ENCODE measurements around the gene GSC. TPM values are rescaled to one million over a fixed set of nuclear protein-coding genes. Genes with fewer than 3 reads are reported as not detected.

Gene GSC
- total and polyA plus RNA-seq, 2 donors (not counting 1 experiment from before 2014, with no cell fraction given): not detected

DNA sequence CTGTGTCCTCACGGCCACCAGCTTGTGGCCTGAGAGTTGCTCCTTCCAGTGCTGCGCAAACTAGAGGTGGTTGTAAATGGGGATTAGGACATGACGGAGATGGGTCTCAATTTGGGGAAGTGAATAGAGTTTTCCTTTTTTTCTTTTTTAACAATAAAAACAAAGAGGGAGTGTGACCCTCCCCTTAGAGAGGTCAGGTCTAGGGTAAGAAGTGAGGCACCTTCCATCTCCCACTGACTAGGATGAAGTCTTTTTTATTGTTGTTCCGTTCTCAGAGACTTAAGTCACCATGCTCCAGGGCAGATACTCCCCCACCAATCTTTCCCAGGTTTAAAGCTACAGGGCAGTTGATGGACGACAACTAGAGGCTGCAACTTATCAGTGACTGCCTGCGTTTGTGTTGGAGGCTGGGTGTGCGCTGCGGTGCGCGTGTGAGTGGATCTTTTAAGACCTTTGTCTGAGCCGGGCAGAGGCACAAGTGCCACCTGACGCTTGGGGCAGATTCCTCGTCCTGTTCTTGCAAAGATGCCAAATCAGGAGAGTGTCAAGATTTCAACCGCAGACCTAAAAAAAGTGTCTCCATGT lies 2.1 kb upstream of the GSC start:
- no peak overlapping the region for H3K9ac ChIP-seq (ENCODE audit: low read length)
- TF ChIP-seq, protein P1, sequence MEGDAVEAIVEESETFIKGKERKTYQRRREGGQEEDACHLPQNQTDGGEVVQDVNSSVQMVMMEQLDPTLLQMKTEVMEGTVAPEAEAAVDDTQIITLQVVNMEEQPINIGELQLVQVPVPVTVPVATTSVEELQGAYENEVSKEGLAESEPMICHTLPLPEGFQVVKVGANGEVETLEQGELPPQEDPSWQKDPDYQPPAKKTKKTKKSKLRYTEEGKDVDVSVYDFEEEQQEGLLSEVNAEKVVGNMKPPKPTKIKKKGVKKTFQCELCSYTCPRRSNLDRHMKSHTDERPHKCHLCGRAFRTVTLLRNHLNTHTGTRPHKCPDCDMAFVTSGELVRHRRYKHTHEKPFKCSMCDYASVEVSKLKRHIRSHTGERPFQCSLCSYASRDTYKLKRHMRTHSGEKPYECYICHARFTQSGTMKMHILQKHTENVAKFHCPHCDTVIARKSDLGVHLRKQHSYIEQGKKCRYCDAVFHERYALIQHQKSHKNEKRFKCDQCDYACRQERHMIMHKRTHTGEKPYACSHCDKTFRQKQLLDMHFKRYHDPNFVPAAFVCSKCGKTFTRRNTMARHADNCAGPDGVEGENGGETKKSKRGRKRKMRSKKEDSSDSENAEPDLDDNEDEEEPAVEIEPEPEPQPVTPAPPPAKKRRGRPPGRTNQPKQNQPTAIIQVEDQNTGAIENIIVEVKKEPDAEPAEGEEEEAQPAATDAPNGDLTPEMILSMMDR (IDR thresholded peaks at IDR 0.05): no peak
- TF ChIP-seq EZH2 (IDR thresholded peaks at IDR 0.05; ENCODE audit: borderline replicate concordance, insufficient read depth, low read depth, low read length, poor library complexity, severe bottlenecking): no peak
- no peaks in the 10 kb centered on the region for H3K36me3 ChIP-seq (replicated peaks in 1 of 2; ENCODE audit: control extremely low read depth in 1 of 2, control insufficient read depth in 1 of 2, extremely low read depth in 1 of 2, insufficient read depth in 2 of 2, low read length in 1 of 2)
- Mint-ChIP-seq H3K27me3 (peaks cover 68% of the 10 kb centered on the region), H3K4me3 (no peak overlapping the region), H3K27ac (peak overlapping the region; percentile 20), H3K4me1 (peaks cover 18% of the 10 kb centered on the region), H3K9me3 (ENCODE audit: insufficient read depth) (no peaks in the 10 kb centered on the region)
- ChIA-PET CTCF (no interaction called here), POLR2A (no interaction called here)
- H3K9me3 ChIP-seq (ENCODE audit: control extremely low read depth in 1 of 3, control insufficient read depth in 2 of 3, insufficient read depth in 1 of 3, low read length in 2 of 3): peaks cover 0 to 43% (median 0%) of the 10 kb centered on the region in 3 donors
- peaks cover 0 to 91% (median 48%) of the 10 kb centered on the region in 4 experiments for H3K27me3 ChIP-seq (replicated peaks in 1 of 4; ENCODE audit: control extremely low read depth in 1 of 4, control insufficient read depth in 3 of 4, insufficient read depth in 4 of 4, low read length in 3 of 4)
- no peaks in the 10 kb centered on the region for H4K20me1 ChIP-seq (ENCODE audit: control insufficient read depth, insufficient read depth, low read length, poor library complexity, severe bottlenecking)
- H3K4me2 ChIP-seq (replicated peaks; ENCODE audit: low read depth, low read length, poor library complexity, severe bottlenecking): no peak overlapping the region
- no peak for DNase-seq
- no peak for ATAC-seq (ENCODE audit: low read depth)
- H3K4me3 ChIP-seq (ENCODE audit: control extremely low read depth in 1 of 5, extremely low read depth in 1 of 5, insufficient read depth in 1 of 5, low read depth in 2 of 5, low read length in 4 of 5): no peak overlapping the region
- intact Hi-C loops (cut with micrococcal nuclease): no loop called here
- WGBS (ENCODE audit: insufficient coverage): 13% methylated on average over 10 of the region's 14 CpGs
- no peaks in the 10 kb centered on the region for H3K79me2 ChIP-seq (ENCODE audit: control insufficient read depth, insufficient read depth, low read length)
- H3K4me1 ChIP-seq (ENCODE audit: control insufficient read depth in 2 of 2, insufficient read depth in 2 of 2, low read length in 2 of 2): peaks cover 17 to 21% of the 10 kb centered on the region in 2 donors
- no peak overlapping the region for H3K27ac ChIP-seq (ENCODE audit: low read length in 2 of 2)
- no peak overlapping the region for H2AFZ ChIP-seq (ENCODE audit: insufficient read depth, low read depth, low read length, poor library complexity, severe bottlenecking)

DNA sequence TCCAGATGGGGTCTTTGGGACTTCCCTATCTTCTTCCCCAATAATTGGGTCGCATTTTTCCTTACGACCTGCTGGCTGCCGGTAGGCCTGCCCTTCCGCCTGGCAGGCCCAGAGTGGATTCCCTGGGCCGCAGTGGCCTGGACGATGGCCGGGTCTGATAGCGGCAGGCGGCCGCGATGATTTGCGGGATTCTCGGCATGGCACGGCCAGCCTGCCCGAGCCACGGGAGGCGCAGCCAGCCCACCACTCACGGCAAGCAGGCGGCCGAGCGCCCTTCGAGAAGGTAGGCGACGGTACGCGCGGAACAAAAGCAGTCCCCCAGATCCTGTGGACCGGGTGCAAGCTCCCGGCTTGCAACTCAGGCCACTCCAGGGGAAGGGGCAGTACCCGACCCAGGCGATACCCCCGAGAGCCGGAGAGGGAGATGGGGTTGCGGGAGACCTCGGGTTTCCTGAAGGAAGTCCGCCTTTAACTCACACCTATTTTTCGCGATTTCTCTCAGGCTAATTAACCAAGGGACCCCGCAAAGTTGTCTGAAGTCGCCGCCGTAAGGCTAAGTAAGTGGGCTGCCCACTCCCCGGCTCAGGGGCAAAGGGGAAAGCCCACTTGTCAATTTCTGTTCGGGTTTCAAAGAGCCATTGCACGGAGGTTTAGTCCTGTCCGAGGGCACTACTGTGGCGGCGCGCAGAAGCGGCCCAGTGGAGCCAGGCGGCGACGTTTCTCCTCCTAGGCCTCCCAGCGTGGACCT lies 1.4 kb upstream of the GSC start:
- Histone ChIP-seq H3K79me2 (ENCODE audit: control insufficient read depth, insufficient read depth, low read length) (no peaks in the 10 kb centered on the region), H3K27me3 (replicated peaks in 1 of 4; ENCODE audit: control extremely low read depth in 1 of 4, control insufficient read depth in 3 of 4, insufficient read depth in 4 of 4, low read length in 3 of 4) (peaks cover 0 to 91% (median 49%) of the 10 kb centered on the region in 4 experiments), H3K9ac (ENCODE audit: low read length) (no peak overlapping the region), H4K20me1 (ENCODE audit: control insufficient read depth, insufficient read depth, low read length, poor library complexity, severe bottlenecking) (no peaks in the 10 kb centered on the region), H3K4me2 (replicated peaks; ENCODE audit: low read depth, low read length, poor library complexity, severe bottlenecking) (no peak overlapping the region), H2AFZ (ENCODE audit: insufficient read depth, low read depth, low read length, poor library complexity, severe bottlenecking) (no peak overlapping the region), H3K9me3 (ENCODE audit: control extremely low read depth in 1 of 3, control insufficient read depth in 2 of 3, insufficient read depth in 1 of 3, low read length in 2 of 3) (peaks cover 0 to 43% (median 0%) of the 10 kb centered on the region in 3 donors), H3K36me3 (replicated peaks in 1 of 2; ENCODE audit: control extremely low read depth in 1 of 2, control insufficient read depth in 1 of 2, extremely low read depth in 1 of 2, insufficient read depth in 2 of 2, low read length in 1 of 2) (no peaks in the 10 kb centered on the region), H3K4me1 (ENCODE audit: control insufficient read depth in 2 of 2, insufficient read depth in 2 of 2, low read length in 2 of 2) (peaks cover 17 to 21% of the 10 kb centered on the region in 2 donors), H3K4me3 (ENCODE audit: control extremely low read depth in 1 of 5, extremely low read depth in 1 of 5, insufficient read depth in 1 of 5, low read depth in 2 of 5, low read length in 4 of 5) (no peak overlapping the region), H3K27ac (ENCODE audit: low read length in 2 of 2) (no peak overlapping the region)
- no peak overlapping the region for H3K4me3 Mint-ChIP-seq
- POLR2A ChIA-PET: no interaction called here
- intact Hi-C loops (cut with micrococcal nuclease): no loop called here
- CTCF ChIA-PET: interaction anchor here (0.7 kb wide), 1 partner anchor 337 kb away, joined by 3 read pairs; no protein-coding TSS in a partner anchor
- no peak overlapping the region for H3K27ac Mint-ChIP-seq
- H3K27me3 Mint-ChIP-seq: peaks cover 66% of the 10 kb centered on the region
- TF ChIP-seq EZH2 (IDR thresholded peaks at IDR 0.05; ENCODE audit: borderline replicate concordance, insufficient read depth, low read depth, low read length, poor library complexity, severe bottlenecking): no peak
- TF ChIP-seq, protein P1 (IDR thresholded peaks at IDR 0.05): no peak
- H3K4me1 Mint-ChIP-seq: peaks cover 18% of the 10 kb centered on the region
- no peaks in the 10 kb centered on the region for H3K9me3 Mint-ChIP-seq (ENCODE audit: insufficient read depth)
- WGBS (ENCODE audit: insufficient coverage): 11% methylated on average over 49 of the region's 54 CpGs
- DNase-seq (no peak), ATAC-seq (ENCODE audit: low read depth) (no peak)

All from B cell (primary cell).